ENCODE results near the gene RBP4. TPM values are rescaled to one million over a fixed set of nuclear protein-coding genes. Genes with fewer than 3 reads are reported as not detected.
A peak's percentile ranks its signal among the peaks of the same experiment; 100 is the strongest.

Gene RBP4
- total and polyA plus RNA-seq, 9 of the 15 experiments (the other 6 are each of a cell fraction or from before 2014, with no cell fraction given) = 0.91 TPM; not detected in 8

DNA sequence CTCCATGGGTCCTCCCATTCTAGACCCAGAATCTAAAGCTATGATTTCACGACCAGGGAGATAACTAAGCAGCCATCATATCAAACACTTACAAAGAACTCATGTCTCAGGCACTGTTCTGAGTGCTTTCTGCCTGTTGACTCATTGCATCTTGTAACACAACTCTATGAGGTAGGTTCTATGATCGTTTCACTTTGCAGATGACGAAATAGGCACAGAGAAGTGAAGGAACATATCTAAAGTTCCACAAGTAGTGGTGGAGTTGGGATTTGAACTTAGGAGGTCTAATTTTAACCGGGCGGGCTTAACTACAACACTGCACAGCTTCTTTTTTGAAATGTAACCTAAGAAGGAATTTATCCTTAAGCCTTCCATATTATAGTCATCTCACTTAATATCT lies 2.9 kb downstream of the RBP4 start:
- no peak for FAIRE-seq
- intact Hi-C loops (cut with micrococcal nuclease) (no loop called here), in situ Hi-C loops (cut with MboI) (no loop called here)
- Histone ChIP-seq H3K36me3 (ENCODE audit: control insufficient read depth, insufficient read depth, low read length) (no peaks in the 10 kb centered on the region), H2AFZ (ENCODE audit: low read depth, low read length) (no peak overlapping the region), H3K79me2 (ENCODE audit: control insufficient read depth, insufficient read depth, low read length) (no peaks in the 10 kb centered on the region), H3K4me2 (ENCODE audit: insufficient read depth, low read length) (no peak overlapping the region), H3K9ac (ENCODE audit: insufficient read depth in 1 of 2, low read depth in 2 of 2, low read length in 2 of 2) (no peak overlapping the region), H3K4me3 (no peak overlapping the region), H4K20me1 (replicated peaks; ENCODE audit: control insufficient read depth, insufficient read depth, low read length) (no peaks in the 10 kb centered on the region), H3K9me1 (ENCODE audit: control insufficient read depth, insufficient read depth, low read length) (no peaks in the 10 kb centered on the region), H3K27me3 (ENCODE audit: control insufficient read depth in 2 of 2, insufficient read depth in 2 of 2, low read length in 2 of 2) (peaks cover 9 to 34% of the 10 kb centered on the region in 2 experiments; a peak in 3 of 5 replicates), H3K4me1 (replicated peaks in 1 of 2; ENCODE audit: control insufficient read depth in 2 of 2, insufficient read depth in 2 of 2, low read length in 2 of 2) (no peaks in the 10 kb centered on the region; a peak in 1 of 5 replicates), H3K27ac (ENCODE audit: extremely low read depth, low read depth, low read length) (no peak overlapping the region), H3K9me3 (replicated peaks; ENCODE audit: control insufficient read depth, insufficient read depth, low read depth, low read length) (no peaks in the 10 kb centered on the region)
- no TSS peak for BruUV-seq (replicated peaks)
- POLR2A ChIA-PET = interaction anchor here (0.6 kb wide), 1 partner anchor 846 kb away, joined by 3 read pairs; no protein-coding TSS in a partner anchor
- TF ChIP-seq KHSRP (IDR thresholded peaks at IDR 0.05) = no peak
- no peak for TF ChIP-seq TBP (optimal IDR thresholded peaks at IDR 0.05; ENCODE audit: low read depth, low read length)
- TF ChIP-seq KDM2B (CRISPR knock-in tag; IDR thresholded peaks at IDR 0.05) = no peak
- TF ChIP-seq CEBPG (CRISPR knock-in tag; IDR thresholded peaks at IDR 0.05) = no peak
- 0 out of 4 replicates have a peak, but pooled peaks of 1 of the 2 experiments have one; percentile 25 for TF ChIP-seq CEBPG (tag; conservative IDR thresholded peaks at IDR 0.05 in 1 of 2, IDR thresholded peaks at IDR 0.05 in 1 of 2)
- TF ChIP-seq POLR2G (IDR thresholded peaks at IDR 0.05; ENCODE audit: low read depth, low read length) = no peak
- no peak for ATAC-seq
- DNase-seq (ENCODE audit: extremely low read depth in 1 of 4, low spot score in 3 of 4) = no peak
- CTCF ChIA-PET (ENCODE audit: low intra/inter-chr PET ratio) = no interaction called here
- WGBS (ENCODE audit: insufficient coverage, low coverage, missing lambda C conversion rate) = 0% methylated on average over 5 of the region's 5 CpGs

DNA sequence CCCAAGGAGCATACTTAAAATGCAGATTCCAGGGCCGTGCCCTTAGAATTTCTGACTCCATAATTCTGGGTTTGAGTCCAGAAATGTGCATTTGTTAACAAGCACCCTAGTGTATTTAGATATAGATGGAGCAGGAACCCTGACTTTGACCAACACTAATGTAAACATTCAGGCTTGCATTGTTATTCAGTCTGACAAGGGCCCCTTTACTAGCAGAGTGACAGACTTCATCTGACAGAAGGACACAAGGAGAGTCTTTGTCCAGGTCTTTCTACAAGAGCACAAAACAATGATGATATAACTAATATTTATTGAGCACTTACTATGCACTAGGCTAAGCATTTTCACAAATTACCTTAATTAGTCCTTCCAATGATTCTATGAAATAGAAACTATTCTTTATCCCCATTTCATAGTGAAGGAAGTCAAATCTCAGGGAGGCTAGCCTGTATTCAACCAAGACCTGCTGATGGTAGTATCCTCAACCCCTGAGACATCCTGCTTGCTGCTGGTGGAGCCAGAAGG lies 3.9 kb downstream of the RBP4 start:
- H4K20me1 ChIP-seq (replicated peaks; ENCODE audit: control insufficient read depth, insufficient read depth, low read length) = no peaks in the 10 kb centered on the region
- H3K9ac ChIP-seq (ENCODE audit: insufficient read depth in 1 of 2, low read depth in 2 of 2, low read length in 2 of 2) = no peak overlapping the region
- no TSS peak for BruUV-seq (replicated peaks)
- H3K27me3 ChIP-seq (ENCODE audit: control insufficient read depth in 2 of 2, insufficient read depth in 2 of 2, low read length in 2 of 2) = peaks cover 6 to 28% of the 10 kb centered on the region in 2 experiments; a peak in 3 of 5 replicates
- H3K4me2 ChIP-seq (ENCODE audit: insufficient read depth, low read length) = no peak overlapping the region
- H3K4me1 ChIP-seq (replicated peaks in 1 of 2; ENCODE audit: control insufficient read depth in 2 of 2, insufficient read depth in 2 of 2, low read length in 2 of 2) = no peaks in the 10 kb centered on the region; a peak in 1 of 5 replicates
- intact Hi-C loops (cut with micrococcal nuclease) = no loop called here
- TF ChIP-seq CAMTA2 (CRISPR knock-in tag; conservative IDR thresholded peaks at IDR 0.05) (no peak), C11orf30 (IDR thresholded peaks at IDR 0.05; ENCODE audit: low read depth) (no peak)
- no peak for FAIRE-seq
- in situ Hi-C loops (cut with MboI) = no loop called here
- no peaks in the 10 kb centered on the region for H3K36me3 ChIP-seq (ENCODE audit: control insufficient read depth, insufficient read depth, low read length)
- POLR2A ChIA-PET = interaction anchor here (1.2 kb wide), 1 partner anchor 12 kb away, joined by 3 read pairs; no protein-coding TSS in a partner anchor
- H3K9me1 ChIP-seq (ENCODE audit: control insufficient read depth, insufficient read depth, low read length) = no peaks in the 10 kb centered on the region
- ATAC-seq = no peak
- CTCF ChIA-PET (ENCODE audit: low intra/inter-chr PET ratio) = no interaction called here
- DNase-seq (ENCODE audit: extremely low read depth in 1 of 4, low spot score in 3 of 4) = no peak
- no peaks in the 10 kb centered on the region for H3K79me2 ChIP-seq (ENCODE audit: control insufficient read depth, insufficient read depth, low read length)
- 9% methylated on average over 1 of the region's 1 CpG for WGBS (ENCODE audit: insufficient coverage, low coverage, missing lambda C conversion rate)
- no peak overlapping the region for H2AFZ ChIP-seq (ENCODE audit: low read depth, low read length)
- H3K27ac ChIP-seq (ENCODE audit: extremely low read depth, low read depth, low read length) = no peak overlapping the region
- H3K4me3 ChIP-seq = no peak overlapping the region
- H3K9me3 ChIP-seq (replicated peaks; ENCODE audit: control insufficient read depth, insufficient read depth, low read depth, low read length) = no peaks in the 10 kb centered on the region
